DND-41 (cell line): ENCODE data around the gene MAP3K6.
A peak's percentile ranks its signal among the peaks of the same experiment; 100 is the strongest.

Source experiments
- ATAC-seq: fragments of 200-7000 bp; cut with Tn5 transposase; 3 replicates; pipeline ENCODE4 v1.9.1; 2021; ENCODE audit warnings: low read depth; ENCODE audit not compliant: insufficient read depth
- DNase-seq: peaks from one replicate; pipeline ENCODE4 v3.0.0-alpha.2; 2020
- H2AFZ ChIP-seq: 2 replicates; pipeline ENCODE4 v1.6.0; 2012; ENCODE audit warnings: low read depth, low read length
- H3K27ac ChIP-seq: 2 replicates; pipeline ENCODE4 v1.5.1; 2012; ENCODE audit warnings: low read length, inconsistent platforms
- H3K27me3 ChIP-seq: fragments of 200-600 bp; sonication (generic); 2 replicates; pipeline ENCODE4 v1.6.0; 2012; ENCODE audit warnings: low read length, mild to moderate bottlenecking, inconsistent platforms; ENCODE audit not compliant: insufficient read depth, poor library complexity
- H3K36me3 ChIP-seq: 2 replicates; pipeline ENCODE4 v1.5.1; 2012; ENCODE audit warnings: low read length, inconsistent platforms; ENCODE audit not compliant: insufficient read depth
- H3K4me1 ChIP-seq: 2 replicates; pipeline ENCODE4 v1.5.1; 2012; ENCODE audit warnings: mild to moderate bottlenecking, low read length; ENCODE audit not compliant: insufficient read depth
- H3K4me2 ChIP-seq: 2 replicates; pipeline ENCODE4 v1.6.0; 2012; ENCODE audit warnings: mild to moderate bottlenecking, moderate library complexity, low read length, inconsistent platforms; ENCODE audit not compliant: insufficient read depth
- H3K4me3 ChIP-seq, 2 experiments: fragments of 200-600 bp in 1 of 2; shearing (Covaris generic) in 1 of 2; 2 replicates each; pipeline ENCODE4 v1.5.1; 2012 to 2016; ENCODE audit warnings: inconsistent platforms in 2 of 2, low read length in 2 of 2, mild to moderate bottlenecking in 2 of 2, low read depth in 1 of 2, moderate library complexity in 1 of 2
- H3K79me2 ChIP-seq: 2 replicates; pipeline ENCODE4 v1.6.0; 2012; ENCODE audit warnings: low read length, inconsistent platforms; ENCODE audit not compliant: insufficient read depth
- H3K9ac ChIP-seq: 2 replicates; pipeline ENCODE4 v1.6.0; 2012; ENCODE audit warnings: low read depth, mild to moderate bottlenecking, inconsistent platforms, low read length, moderate library complexity
- H3K9me3 ChIP-seq: 2 replicates; pipeline ENCODE4 v1.5.1; 2012; ENCODE audit warnings: low read length, moderate library complexity, mild to moderate bottlenecking, inconsistent platforms; ENCODE audit not compliant: insufficient read depth, severe bottlenecking
- H4K20me1 ChIP-seq: 2 replicates; pipeline ENCODE4 v1.6.0; 2012; ENCODE audit warnings: low read length; ENCODE audit not compliant: insufficient read depth
- CTCF ChIP-seq: IDR thresholded peaks from 2 replicates; pipeline ENCODE4 v1.5.1; 2012; ENCODE audit warnings: borderline replicate concordance, low read length, moderate library complexity, mild to moderate bottlenecking; ENCODE audit not compliant: poor library complexity, severe bottlenecking; ENCODE audit errors: extremely low read depth
- EZH2 ChIP-seq: IDR thresholded peaks from 3 replicates; pipeline ENCODE4 v1.6.1; 2012; ENCODE audit warnings: borderline replicate concordance, low read depth, mild to moderate bottlenecking, moderate library complexity, low read length, inconsistent platforms; ENCODE audit not compliant: severe bottlenecking

MAP3K6 gene

GRCh38 chr1:27325286-27325685, 41.5 kb downstream of the MAP3K6 start:
- Histone ChIP-seq H3K9me3 (no peaks in the 10 kb centered on the region), H3K27me3 (no peaks in the 10 kb centered on the region), H3K4me1 (peaks cover 44% of the 10 kb centered on the region), H3K9ac (no peak overlapping the region), H3K36me3 (peaks cover 57% of the 10 kb centered on the region), H3K4me2 (peak overlapping the region; percentile 41; the same call in 1 of the 2 replicates), H3K79me2 (peaks cover 78% of the 10 kb centered on the region), H3K4me3 (no peak overlapping the region), H2AFZ (no peak overlapping the region), H3K27ac (no peak overlapping the region), H4K20me1 (peaks cover 38% of the 10 kb centered on the region)
- ATAC-seq (no peak), DNase-seq (no peak)
- TF ChIP-seq CTCF (no peak), EZH2 (no peak)

GRCh38 chr1:27322569-27323240, 44.1 kb downstream of the MAP3K6 start:
- Histone ChIP-seq H2AFZ (peak overlapping the region; percentile 89), H4K20me1 (peaks cover 24% of the 10 kb centered on the region), H3K9me3 (no peaks in the 10 kb centered on the region), H3K4me3 (peak overlapping the region; percentile 87 to 94), H3K27ac (peak overlapping the region; percentile 93), H3K9ac (peak overlapping the region; percentile 95), H3K27me3 (no peaks in the 10 kb centered on the region), H3K36me3 (peaks cover 41% of the 10 kb centered on the region), H3K79me2 (peaks cover 58% of the 10 kb centered on the region), H3K4me1 (peaks cover 44% of the 10 kb centered on the region), H3K4me2 (peak overlapping the region; percentile 83)
- ATAC-seq (no peak), DNase-seq (no peak)
- TF ChIP-seq EZH2 (no peak), CTCF (no peak)

- Histone ChIP-seq H3K27me3 (no peaks in the 10 kb centered on the region), H3K79me2 (peaks cover 51% of the 10 kb centered on the region), H2AFZ (peak within 1 kb of the TSS; percentile 100), H3K9me3 (no peaks in the 10 kb centered on the region), H3K4me1 (peaks cover 44% of the 10 kb centered on the region), H3K27ac (peak within 1 kb of the TSS; percentile 93), H3K9ac (peak within 1 kb of the TSS; percentile 95), H3K4me3 (peak within 1 kb of the TSS; percentile 87 to 94), H4K20me1 (peaks cover 20% of the 10 kb centered on the region), H3K36me3 (peaks cover 34% of the 10 kb centered on the region), H3K4me2 (peak within 1 kb of the TSS; percentile 83)
- DNase-seq (peak; percentile 98), ATAC-seq (peak; percentile 94)
- no peak for TF ChIP-seq EZH2
- no peak for TF ChIP-seq CTCF
Observed at GRCh38 chr1:27321813-27322568, 44.8 kb downstream of the MAP3K6 start, which contains the start of gene TMEM222. Gene TMEM222 (plus strand): TSS chr1:27322163. CDS start chr1:27322198, 35 bp downstream.
